ENCODE data around the gene ADK.

- TF ChIP-seq CTCF (IDR thresholded peaks at IDR 0.05) (no peak), POLR2A (IDR thresholded peaks at IDR 0.05) (no peak)
Observed at GRCh38 chr10:74234569-74234968, 83.5 kb downstream of the ADK start.

All from lower leg skin (tissue), 3 donors.